Stimulated activated naive CD4-positive, alpha-beta T cell (primary cell): Measurements from ENCODE around the gene HOXB5.

Experiments used
- DNase-seq, 6 experiments: peaks; one replicate each; lab custom pipeline; 2025; lab: John Stamatoyannopoulos, UW

Gene HOXB5

DNA sequence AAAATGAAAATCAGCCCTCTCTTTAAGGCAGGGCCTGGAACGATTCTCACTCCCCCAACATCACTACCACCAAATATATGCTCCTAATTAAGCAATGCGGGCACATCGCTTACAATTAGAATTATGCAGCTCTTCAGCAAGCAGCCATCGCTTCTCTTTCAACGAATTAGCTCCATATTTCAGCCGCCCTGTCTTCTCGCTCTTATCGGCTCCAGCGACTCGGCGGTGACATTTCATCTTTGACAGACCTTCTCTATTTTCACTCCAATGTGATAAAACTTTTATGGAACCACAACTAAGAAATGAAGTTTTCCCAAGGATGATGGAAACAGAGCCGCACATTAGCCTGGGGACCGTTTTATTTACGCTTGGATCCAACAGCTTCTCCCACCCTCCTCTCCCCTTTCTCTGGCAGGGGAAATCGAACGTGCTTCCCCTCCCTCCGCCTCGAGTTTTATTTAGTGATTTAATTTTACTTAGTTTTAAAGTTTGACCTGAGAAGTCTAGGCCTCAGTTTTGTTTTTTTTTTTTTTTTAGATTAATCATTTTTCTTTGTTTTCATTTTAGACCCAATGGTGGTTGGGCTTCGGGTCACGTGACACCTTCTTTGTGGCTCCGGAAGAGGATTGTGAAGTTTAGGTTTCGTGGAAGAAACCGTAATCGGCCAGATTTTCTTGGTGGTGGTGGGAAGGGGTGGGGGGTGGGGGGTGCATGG lies 45.6 kb downstream of the HOXB5 start:
- DNase-seq, result peak; percentile 24 to 56 (median 42)

DNA sequence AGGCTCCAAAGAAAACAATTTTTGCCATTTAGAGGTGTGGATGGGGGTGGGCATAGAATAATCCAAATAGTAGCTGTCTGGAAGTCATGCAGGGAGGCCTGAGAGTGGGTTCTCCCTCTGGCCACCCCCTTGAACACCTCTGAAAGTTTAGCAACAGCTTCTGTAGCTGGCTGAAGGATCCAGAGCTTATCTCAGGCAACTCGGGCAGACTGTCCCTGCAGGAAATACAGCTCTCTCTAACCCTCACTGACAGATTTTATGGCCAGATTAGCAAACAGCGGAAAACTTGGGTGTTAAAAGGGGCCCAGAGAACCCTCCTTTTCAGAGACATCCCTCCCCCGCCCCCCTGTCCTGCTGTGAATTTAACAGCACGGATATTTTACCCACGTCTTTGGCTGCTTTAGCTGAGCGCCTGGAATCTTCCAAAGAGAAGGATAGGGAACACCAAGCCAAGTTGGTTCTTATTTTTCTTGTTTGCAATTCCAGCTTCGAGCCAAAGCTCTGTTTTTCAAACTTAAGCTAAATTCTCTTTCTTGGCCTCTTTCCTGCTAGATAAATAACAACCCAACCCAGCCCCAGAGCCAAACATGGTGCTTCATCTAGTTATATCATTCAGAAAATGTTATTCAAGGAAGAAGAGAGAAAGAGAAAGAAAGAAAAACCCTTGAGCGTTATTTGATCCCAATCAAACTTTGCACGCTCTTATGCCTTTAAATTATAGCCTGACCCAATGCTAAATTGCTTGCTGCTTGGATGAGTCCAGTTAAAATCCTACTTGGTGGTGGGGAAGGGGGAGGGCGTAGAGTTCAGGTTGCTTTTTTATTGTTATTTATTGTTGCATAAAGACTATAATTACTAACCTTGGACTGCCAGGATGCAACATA lies 46.4 kb downstream of the HOXB5 start:
- peak in 1 of 6 experiments; percentile 13 for DNase-seq

DNA sequence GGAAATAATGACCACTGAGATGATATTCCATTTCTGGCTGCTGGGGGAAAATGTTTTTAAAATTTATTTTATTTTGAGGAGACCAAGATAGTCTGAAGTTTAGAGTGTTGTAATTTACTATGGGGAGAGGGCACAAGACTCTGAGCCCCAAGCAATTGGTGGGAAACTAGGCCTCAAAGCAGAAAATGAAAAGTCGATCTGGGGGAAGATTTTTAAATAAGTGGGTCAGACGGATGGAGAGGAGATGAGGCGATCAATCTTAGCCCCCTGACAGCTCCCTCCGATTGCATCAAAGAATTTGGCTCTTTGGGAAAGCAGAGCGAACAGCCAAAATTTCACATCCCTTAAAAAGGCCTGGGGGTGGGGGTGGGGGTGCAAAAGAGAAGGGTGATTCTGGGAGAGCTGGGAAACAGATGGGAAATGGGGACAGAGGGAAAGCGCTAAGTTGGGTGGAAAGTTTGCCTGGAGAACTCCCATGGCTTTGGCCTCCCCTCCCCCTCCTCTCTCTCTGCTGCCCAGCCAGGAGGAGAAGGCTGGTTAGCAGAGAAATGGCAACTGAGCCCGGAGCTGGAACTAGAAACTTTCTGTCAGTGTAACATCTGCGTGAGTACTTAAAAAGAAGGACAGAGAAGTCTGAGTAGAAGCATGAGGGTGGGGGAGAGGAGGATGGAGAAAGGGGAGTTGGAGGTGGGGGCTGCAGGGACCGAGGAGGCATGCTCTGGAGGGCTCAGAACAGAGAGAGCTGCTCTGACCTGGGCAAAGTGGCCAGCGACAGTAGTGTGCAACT lies 47.2 kb downstream of the HOXB5 start:
- DNase-seq, result no peak

DNA sequence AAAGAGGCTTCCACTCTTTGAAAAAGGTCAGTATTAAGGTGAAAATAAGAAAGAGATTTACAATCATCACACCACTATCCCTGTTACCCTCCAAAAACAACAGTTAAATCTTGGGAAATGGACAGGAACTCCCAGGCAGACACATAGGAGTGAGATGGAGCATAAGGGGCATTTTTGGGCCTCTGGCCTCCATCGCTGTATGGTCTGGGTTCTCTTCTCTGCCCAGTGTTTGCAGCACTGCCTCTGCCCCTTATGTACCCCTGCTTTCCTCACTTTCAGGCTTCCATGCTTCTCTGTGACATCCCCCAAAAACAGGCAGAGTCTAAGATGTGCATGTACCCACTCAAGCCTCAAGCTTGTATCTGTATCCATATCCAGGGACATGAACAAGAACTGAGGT lies 48.0 kb downstream of the HOXB5 start:
- DNase-seq, result no peak

- no peak for DNase-seq
Measured at GRCh38 chr17:48545022-48545375, 48.6 kb downstream of the HOXB5 start, which contains the start of gene HOXB2. TSS of gene HOXB2 (minus strand) at chr17:48545109. CDS start at chr17:48544911, 198 bp downstream.

DNA sequence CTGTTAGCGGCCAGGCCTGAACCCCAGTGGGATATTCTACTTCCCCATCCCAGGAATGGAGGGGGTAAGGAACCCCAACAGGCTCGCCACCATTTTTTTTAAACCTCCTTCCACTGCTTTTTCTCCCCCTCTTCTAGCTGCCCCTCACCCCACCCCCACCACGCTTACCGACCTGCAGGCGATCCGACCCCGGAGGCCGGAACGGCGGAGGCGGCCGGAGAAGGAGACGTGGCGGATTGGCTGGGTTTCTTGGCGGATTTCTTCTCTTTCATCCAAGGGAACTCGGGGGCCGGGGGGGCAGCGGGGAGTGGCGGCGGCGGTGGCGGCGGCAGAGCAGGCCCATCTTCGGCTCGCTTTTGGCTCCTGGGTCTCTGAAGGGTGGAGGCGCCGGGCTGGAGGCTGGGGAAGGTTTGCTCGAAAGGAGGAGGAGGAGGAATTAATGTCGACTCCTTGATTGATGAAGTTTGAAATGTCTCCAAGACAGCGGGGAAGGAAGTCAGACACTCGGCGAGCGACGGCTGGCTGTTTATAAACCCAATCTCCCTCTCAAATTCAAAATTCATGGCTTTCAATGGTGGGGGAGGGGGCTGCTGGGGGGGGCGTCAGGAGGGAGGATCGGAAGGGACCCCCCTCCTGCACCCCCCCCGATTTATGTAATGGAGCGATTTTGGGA lies 49.1 kb downstream of the HOXB5 start:
- DNase-seq, result peak in 5 of 6 experiments; percentile 19 to 57 (median 41)

GRCh38 chr17:48543854-48544348 lies 49.7 kb downstream of the HOXB5 start:
- DNase-seq, result peak in 3 of 6 experiments; percentile 47 to 57 (median 56)

GRCh38 chr17:48543107-48543853 lies 50.3 kb downstream of the HOXB5 start:
- DNase-seq, result peak in 5 of 6 experiments; percentile 38 to 74 (median 61)

DNA sequence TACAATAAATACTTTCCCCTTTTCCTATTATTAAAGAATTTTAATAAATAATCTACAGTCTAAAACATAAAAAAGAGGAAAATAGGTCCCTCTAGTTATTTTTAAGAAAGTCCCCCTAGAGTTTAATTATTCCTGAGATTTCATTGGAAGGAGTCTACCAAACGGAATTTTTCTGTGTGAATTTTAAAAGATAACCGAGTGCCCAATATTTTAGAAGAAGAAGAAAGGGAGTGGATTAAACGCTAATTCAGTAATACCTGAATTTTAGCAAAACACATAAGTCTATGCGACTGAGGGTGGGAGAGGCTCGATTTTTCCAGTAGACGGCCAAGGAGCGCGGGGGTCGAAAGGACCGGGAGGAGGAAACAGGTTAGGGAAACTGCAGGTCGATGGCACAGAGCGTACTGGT lies 50.9 kb downstream of the HOXB5 start:
- no peak for DNase-seq

DNA sequence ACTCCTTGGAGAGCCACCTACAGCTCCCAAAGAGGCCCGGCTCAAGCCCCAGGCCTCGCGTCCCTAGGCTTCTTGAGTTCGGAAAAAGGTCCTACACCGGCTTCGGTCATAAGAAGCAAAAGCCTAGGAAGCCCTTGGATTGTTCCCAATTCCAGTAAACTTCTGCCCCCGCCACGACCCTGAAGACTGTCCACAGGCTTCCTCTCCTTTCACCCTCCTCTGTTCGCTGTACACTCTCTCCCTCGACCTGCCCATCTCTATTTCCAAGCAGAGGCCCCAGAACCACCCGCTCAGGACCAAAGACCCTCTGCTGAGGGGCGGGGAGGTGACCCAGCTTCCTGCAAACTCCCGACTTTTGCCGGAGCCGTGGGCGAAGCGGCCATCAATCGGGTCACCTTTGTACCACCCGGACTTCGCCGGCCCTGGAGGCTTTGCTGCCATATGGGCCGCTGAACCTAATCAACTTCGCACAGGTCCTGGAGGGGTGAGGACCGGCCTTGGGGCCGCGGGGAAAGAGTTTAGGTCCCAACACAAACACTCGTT lies 51.4 kb downstream of the HOXB5 start:
- DNase-seq, result peak in 3 of 6 experiments; percentile 45 to 57 (median 53)

DNA sequence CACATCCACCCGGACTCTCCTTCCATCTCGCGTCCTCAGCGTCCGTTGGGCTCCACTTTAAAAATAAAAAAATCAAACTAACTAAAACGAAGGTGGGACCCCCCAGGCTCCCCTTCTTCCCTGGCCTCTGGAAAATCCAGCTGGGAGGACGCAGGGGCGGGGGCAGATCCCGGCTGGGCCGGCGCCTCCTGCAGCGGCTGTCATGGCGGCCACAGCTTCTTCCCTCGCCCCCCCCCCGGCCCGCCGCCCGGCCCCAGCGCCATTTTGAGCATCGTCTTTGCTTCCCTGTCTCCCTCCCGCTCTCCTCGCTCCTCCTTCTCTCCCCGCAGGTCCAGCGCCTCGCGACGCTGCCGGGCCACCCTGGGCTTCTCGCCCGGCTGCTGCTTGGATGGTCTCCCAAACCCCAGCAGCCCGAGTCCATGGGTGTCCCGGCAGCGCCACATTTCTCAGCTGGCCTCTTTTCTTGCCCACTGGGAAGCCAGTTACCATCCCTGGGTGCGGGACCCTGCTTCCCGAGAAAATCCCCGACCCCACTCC lies 51.9 kb downstream of the HOXB5 start:
- DNase-seq, result peak in 4 of 6 experiments; percentile 41 to 57 (median 56)
